ENCODE measurements around the gene CBARP.

Gene CBARP

DNA sequence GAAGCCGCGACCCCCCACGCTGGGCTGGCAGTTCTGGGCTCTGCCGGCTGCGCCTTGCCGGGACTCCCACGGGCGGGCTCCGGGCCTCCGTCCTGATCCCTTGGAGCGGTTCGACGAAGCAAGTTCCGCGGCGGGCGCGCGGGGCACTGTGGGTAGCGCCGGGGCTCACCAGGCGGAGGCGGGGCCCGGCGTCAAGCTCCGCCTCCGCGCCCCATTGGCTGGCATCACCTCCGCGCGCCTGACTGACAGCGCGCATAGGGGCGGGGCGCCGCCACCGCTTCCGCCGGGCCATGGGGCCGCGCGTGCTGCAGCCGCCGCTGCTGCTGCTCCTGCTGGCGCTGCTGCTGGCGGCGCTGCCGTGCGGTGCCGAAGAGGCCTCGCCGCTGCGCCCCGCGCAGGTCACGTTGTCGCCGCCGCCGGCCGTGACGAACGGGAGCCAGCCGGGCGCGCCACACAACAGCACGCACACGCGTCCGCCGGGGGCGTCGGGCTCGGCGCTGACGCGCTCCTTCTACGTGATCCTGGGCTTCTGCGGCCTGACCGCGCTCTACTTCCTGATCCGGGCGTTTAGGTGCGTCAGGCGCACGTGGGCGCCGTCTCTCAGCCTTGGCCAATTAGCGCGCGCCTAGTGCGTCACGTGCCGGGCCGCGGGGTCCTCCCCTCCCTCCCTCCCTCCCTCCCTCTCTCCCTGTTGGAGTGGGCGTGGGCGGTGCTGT is 37.6 kb upstream of the CBARP start, which contains the start of gene FAM174C:
Gene FAM174C (plus strand): TSS at position 271 of the 716 bp plus-strand sequence. CDS start 20 bp downstream, at position 291.
- peak; percentile 96 to 97 for DNase-seq (ENCODE audit: low read depth in 2 of 2)

DNA sequence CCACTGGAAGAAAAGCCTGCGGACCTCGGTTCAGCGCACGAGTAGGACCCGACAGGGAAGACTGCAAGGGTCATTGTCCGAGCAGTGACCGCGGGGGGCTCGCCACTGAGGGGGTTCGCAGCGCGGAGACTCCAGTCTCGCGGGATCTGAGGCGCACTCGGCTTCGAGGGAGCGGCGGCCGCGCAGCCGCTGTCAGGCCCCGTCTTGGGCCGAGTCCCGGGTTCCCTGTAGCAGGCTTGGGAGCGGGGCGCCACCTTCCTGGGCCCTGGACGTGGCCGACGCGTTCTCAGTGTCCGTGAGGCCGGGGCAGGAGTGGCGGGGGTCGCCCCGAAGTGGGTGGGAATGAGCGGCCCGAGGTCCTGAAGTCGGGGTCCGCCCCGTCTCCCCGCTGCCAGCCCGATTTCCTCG is 37.1 kb upstream of the CBARP start:
- DNase-seq (ENCODE audit: low read depth in 2 of 2) = no peak

DNA sequence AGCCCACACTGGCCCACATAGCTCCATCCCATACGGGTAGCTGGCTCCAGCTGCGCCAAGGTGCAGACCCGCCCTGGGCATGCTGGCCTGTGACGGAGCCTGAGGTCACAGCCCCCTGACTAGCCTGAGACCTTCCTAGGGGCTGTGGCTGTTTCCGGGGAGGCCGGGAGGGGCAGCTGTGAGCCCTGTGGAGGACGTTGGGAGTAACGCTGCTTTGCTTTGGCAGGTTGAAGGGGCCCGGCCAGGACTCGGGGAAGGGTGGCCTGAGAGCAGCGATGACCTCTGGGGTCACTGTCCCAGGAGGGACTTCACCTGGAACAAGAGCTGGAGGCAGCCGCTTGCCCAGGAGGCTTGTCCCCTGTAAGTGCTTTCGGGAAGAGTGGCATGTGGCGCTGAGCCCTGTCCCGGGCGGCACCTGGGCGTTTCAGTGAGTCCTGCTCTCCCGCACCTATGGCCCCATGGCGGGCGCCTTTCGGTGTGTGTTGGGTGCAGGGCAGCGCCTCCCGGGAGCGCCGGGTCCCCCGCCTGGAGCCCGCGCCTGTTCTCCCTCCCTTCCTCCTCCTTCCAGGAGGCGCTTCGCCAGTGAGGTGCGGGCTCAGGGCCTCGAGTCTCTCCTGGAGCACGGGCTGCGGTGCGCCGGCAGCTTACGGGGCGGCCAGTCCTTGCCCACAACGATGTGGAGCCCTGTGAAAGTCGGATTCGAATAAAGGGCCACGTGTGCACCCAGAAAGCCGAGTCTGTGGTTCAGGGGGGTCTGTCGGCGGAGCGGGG is 36.5 kb upstream of the CBARP start:
- DNase-seq (ENCODE audit: low read depth in 2 of 2) = no peak

DNA sequence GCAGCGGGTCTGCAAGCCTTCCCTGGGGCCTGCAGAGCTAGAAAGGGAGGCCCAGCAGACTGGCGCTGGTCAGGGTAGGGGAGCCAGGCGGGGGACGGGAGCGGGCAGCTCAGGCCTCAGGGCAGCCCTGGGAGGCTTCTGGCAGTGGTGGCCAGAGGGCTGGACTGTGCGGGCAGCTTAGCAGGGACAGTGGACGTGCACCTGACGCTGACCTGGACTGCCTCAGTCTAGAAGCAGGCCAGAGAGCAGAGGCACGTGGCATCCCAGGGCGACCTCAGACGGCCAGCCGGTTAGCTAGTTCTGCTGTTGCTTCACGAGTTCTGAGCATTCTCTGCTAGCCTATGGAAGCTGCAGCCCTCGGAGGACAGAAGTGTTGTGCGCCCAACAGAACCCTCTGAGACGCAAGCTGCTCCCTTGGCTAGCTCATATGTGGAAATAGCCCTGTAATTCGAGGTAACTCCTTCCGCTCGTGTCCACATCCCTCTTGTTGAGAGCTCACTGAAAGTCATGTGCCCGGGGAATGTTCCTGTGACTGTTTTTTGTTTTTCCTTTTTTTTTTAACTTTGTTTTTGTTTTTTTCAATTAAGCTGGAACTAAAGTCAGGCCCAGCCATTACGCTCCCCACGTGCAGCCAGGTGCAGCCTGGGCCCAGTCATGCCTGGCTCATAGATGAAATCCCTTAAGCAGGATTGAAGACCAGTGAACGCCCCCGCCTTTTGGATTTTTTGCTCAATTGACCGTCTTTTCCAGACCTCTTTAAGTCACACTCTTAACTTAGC is 35.6 kb upstream of the CBARP start:
- DNase-seq (ENCODE audit: low read depth in 2 of 2) = no peak

DNA sequence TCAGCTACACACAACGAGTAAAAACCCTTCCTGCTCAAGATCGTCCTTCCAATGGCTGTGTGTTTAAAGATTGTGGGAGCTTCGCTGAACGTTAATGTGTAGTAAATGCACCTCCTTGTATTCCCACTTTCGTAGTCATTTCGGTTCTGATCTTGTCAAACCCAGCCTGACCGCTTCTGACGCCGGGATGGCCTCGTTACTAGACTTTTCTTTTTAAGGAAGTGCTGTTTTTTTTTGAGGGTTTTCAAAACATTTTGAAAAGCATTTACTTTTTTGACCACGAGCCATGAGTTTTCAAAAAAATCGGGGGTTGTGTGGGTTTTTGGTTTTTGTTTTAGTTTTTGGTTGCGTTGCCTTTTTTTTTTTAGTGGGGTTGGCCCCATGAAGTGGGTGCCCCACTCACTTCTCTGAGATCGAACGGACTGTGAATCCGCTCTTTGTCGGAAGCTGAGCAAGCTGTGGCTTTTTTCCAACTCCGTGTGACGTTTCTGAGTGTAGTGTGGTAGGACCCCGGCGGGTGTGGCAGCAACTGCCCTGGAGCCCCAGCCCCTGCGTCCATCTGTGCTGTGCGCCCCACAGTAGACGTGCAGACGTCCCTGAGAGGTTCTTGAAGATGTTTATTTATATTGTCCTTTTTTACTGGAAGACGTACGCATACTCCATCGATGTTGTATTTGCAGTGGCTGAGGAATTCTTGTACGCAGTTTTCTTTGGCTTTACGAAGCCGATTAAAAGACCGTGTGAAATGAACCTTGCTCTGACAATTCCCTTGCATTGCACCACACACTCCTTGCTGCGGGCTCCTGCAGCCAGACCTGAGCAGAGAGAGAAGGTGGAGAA is 34.8 kb upstream of the CBARP start:
- no peak for DNase-seq (ENCODE audit: low read depth in 2 of 2)

DNA sequence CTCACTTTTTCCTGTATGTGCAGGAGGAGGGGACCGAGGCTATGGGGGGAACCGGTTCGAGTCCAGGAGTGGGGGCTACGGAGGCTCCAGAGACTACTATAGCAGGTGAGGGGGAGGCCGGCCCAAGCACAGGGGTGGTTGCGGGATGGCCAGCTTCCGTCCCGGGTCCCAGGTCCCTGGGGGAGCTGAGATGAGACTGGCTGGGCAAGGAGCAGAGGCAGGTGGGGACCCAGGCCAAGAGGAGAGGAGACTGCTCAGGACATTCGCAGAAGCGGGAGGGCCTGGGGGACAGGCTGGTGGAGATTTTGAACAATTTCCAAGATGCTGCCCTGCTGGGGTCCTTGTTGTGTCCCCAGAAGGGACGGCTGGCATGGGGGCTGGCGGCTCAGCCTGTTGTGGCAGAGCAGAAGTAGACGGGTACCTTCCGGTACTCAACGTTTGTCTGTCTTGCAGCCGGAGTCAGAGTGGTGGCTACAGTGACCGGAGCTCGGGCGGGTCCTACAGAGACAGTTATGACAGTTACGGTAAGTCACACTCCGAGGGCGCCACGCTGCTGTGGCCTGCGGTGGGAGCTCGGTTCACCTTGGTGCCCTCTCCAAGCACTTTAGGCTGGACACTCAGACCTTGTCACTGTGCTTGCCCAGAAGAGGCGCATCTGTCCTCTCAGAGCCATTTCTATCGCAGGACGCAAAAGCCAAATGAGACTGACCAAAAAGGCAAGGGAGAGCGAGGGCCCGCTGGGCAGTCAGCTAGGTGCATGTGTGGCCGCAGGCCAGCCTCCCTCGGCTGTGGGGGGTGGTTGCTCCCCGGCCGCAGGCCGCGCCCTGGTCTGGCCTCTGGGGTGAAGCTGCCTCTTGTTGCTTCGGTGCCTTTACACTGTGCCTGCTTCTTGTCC is 34.0 kb upstream of the CBARP start:
- DNase-seq (ENCODE audit: low read depth in 2 of 2) = no peak

DNA sequence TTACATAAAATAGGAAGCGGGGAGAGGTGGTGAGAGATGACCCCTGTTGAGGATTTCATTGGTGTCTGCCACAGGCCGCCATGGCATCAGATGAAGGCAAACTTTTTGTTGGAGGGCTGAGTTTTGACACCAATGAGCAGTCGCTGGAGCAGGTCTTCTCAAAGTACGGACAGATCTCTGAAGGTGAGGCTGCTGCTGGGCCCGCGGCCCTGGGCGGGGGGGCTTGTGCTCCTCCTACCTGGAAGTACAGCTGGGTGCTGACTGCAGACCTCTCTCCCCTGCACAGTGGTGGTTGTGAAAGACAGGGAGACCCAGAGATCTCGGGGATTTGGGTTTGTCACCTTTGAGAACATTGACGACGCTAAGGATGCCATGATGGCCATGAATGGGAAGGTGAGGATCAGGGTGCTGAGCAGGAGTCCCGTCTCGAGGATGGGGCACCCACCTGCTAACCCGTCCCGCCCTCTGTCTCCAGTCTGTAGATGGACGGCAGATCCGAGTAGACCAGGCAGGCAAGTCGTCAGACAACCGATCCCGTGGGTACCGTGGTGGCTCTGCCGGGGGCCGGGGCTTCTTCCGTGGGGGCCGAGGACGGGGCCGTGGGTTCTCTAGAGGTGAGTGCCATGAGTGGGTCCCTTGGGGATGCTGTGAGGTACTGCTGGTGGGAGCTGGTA is 33.2 kb upstream of the CBARP start:
- no peak for DNase-seq (ENCODE audit: low read depth in 2 of 2)

DNA sequence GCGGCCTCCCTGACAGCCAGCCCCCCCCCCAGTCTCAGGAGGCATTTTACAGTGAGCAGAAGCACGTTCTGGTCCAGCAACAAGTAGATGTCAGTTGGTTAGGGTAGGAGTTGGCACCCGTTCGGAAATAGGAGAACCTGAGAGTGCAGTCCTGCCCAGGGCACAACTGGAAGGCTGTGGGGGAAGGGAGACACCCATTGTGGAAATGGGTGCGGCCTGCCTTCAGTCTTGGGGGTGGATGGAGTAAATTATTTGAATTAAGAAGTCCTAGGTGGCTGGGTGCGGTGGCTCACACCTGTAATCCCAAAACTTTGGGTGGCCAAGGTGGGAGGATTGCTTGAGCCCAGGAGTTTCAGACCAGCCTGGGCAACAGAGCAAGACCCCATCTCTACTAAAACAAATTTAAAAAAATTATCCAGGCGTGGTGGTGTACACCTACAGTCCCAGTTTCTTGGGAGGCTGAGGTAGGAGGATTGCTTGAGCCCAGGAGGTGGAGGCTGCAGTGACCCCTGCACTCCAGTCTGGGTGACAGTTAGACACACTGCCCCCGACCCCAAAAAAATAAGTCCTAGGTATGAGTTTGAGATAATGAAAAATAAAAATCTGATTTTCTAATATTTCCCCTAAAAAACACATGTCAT is 32.5 kb upstream of the CBARP start:
- DNase-seq (ENCODE audit: low read depth in 2 of 2) = no peak

DNA sequence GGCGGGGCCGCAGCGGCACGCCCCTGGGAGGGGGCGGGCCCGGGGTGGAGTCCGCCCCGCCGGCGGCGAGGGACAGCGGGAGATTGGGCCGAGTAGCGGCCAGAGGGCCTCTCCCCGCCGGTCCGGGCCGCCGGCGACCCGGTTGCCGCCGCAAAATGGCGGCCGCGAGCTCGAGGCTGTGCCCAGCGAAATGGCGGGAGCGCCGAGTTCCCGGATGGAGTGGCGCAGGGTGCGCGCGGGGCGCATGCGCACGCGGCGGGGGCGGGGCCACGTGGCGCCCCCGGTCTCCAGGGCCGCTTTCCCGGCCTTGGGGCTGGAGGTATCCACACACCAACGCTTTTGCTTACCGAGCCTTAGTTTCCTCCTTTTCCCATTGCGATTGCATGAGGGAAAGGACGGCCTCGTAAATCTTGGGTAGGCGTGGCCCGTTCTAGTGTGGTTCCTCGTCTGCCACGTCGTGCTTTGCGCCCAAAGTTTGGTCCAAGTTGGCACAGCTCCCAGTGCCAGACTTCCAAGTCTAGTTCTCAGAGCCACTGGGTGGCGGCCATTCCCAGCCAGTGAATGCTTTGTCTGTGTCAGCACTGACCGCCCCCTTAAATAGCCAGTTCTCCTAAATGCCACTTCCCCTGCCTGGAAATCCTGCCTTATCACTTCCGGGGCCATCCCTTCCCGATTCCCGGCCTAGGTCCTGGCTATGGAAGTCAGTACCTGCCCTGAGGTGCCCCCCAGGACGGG is 31.8 kb upstream of the CBARP start:
- DNase-seq (ENCODE audit: low read depth in 2 of 2) = peak; percentile 74 to 78

DNA sequence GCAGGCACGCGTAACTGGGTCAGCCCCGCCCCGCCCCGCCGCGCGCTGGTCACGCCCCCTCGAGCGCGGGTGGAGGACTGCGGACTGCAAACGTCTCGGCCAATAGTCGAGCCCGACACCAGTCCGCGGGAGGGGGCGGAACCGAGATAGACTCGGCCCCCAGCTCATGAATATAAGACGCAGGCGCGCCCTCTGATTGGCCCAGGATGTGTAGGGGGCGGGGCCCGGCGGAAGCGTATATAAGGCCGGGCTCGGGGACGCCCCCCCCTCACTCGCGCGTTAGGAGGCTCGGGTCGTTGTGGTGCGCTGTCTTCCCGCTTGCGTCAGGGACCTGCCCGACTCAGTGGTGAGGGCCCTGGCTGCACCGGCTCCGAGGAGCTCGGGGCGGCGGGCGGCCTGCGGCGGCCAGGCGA is 31.3 kb upstream of the CBARP start, which contains the start of gene CIRBP:
Gene CIRBP (plus strand): TSS at position 268 of the 413 bp plus-strand sequence. CDS start 1,602 bp downstream, outside the sequence.
- peak; percentile 99 for DNase-seq (ENCODE audit: low read depth in 2 of 2)

DNA sequence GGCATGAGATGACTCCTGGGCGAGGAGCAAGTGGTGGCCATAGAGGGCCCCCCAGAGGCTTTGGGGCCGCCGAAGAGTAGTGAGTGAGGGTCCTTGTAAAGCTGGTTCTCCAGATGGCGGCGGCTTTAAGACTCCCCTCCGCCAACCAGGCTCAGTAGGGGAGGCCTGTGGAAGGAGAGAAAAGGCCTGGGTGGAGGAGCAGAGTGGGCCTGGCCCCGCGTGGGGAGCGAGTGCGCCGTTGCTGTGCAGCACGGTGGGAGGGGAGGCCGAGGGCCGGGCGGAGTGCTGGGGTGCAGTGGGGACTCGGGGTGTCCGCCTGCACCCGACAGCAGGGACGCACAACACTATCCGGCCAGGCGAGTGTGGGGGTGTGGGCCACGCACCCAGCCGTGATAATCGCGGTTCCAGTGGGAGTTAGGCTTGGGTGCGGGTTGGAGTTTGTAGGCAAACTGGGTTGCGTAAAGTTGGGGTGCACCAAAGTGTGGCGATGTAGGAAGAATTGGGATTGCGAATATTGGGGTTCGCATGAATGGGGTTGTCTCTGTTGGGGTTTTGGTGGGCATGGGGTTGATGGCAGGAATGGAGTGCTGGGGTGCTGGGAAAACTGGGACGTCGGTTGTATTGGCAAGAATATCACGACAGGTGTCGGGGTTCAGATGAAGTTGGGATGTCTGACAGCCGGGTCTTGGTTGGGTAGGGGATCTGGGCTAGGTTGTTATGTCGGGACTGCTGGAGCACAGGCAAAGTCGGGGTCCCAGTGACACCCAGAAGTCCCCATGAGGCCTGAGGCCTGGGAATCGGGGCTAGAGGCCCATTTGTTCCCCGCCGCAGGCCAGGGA is 30.6 kb upstream of the CBARP start:
- DNase-seq (ENCODE audit: low read depth in 2 of 2) = no peak

DNA sequence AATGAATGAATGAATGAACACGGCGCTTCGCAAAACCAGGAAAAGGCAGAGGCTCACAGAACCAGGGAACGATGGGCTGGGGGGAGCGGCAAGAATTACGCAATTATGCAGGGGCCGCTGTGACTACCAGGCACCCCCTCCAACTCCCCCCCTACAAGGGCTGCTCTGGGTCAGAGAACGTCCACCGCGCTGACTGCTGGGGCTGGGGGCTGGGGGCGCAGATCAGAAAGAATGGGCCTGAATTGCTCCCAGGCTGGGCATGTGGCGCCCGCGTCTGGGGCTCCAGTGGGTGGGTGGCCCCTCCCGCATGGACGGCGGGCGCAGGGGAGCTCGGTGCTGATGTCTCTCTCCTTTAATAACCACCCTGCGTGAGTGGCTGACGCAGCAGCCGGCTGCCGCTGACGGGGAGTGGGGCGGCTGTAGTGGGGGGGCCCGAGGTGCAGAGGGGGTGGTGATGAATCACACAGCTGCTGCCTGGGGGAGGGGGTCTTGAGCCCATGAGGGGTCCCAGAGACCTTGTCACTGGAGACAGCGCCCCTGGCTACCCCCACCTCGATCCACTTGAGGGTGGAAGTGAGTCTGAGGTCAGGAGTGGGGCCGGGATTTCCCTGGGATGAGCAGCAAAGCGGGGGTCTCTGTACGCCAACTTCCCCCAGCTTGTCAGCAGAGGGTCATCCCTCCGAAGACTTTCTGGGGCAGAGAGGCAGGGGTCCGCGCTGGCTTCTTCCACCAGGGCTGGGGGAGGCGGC is 29.8 kb upstream of the CBARP start:
- no peak for DNase-seq (ENCODE audit: low read depth in 2 of 2)

DNA sequence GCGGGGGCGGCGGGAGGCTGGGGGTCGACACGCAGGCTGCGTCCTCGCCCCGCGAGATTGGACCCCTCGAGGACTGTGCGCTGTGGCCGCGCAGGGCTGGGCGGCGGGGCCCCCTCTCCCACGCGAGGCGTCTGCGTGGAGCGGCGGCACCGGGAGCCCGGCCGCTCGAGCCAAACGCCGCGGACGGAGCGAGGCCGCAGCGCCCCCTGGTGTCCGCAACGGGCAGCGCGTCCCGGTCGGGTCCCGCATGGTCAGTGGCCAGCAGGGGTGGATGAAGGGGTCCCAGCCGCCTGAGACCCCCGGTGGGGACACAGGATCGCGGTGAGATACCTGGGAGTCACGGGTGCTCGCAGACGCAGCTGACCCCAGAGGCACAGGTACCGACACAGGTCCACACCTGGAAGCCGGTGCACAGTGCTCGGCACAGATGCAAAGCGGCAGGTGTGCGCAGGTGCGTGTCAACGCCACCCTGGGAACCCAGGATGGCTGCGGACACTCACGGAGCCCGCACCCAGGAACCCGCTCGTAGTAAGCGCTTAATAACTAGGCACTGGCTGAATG is 29.2 kb upstream of the CBARP start:
- peak in 1 of 2 experiments; percentile 63 for DNase-seq (ENCODE audit: low read depth in 2 of 2)

DNA sequence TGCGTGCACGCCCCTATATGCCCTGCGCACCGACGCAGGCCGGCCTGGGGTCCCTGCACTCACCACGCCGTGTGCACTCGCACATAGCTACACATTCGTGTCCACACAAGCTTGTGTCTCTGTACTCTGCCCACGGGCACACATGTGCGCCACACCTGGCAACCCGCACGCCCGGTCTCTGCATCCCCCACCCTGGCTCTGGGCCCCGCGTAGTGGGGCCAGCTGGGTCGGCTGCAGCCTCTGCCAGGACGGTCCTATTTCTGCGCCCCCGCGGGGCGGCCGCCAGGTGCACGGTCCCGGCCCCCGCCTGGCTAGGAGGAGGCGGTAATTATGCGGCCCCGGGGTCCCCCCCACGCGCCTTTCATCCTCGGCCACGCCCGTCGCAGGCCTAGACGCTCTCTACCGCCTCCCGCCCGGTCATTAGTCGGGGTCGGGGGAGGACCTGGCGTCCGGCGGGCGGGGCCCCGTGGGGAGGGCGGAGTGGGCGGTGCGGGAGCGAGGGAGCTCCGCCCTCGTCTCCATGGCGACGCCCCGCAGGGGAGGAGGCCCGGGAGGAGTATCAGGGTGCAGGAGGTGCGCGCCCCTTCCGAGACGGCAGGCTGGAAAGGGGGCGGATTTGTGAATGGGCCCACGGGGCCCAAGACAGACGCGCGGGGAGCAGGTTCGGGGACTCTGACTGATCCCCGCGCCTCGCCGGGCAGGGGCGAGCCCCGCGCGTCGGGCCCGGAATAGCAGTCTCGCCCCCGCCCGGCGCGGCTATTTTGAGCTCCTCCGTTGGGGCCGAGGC is 28.5 kb upstream of the CBARP start:
- DNase-seq (ENCODE audit: low read depth in 2 of 2) = peak in 1 of 2 experiments; percentile 79

DNA sequence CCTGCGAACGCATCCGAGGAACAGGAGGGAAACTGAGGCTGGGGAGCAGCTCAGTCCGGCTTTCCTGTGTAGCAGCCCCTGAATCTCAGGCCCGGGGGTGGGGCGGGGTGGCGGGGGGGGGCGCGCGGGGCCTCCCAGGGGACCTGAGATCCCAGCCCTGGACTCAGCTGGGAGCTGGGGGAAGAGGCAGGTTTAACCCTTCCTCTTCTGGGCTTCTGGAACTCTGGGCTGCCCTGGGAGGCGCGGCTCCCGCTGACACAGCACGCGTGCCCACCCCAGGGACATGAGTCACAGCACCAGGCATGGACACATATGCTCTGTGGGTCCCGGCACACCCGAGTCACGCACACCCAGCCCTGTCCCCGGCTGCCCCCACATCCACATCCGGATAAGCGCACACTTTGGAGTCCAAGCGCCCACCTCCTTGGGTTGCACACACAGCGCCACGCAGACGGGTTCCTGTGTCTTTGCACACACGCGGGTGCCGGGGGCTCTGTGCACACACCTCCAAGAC is 27.9 kb upstream of the CBARP start:
- DNase-seq (ENCODE audit: low read depth in 2 of 2) = no peak
